GM18951 (cell line): ENCODE results near the gene DCAKD.

Experiments used
- POLR2A ChIP-seq: IDR thresholded peaks from 4 replicates; pipeline ENCODE4 v1.6.1; 2011; ENCODE audit warnings: mild to moderate bottlenecking; ENCODE audit not compliant: insufficient read length, insufficient read depth; ENCODE audit errors: extremely low read depth
- in situ Hi-C: fragments of 300-500 bp; cut with MboI; formaldehyde crosslinking; loops from one replicate; pipeline ENCODE4 v1.12.0; 2022; ENCODE audit warnings: low sequenced_read_pairs, mixed read lengths, inconsistent platforms; ENCODE audit not compliant: unreplicated experiment

DCAKD gene

DNA sequence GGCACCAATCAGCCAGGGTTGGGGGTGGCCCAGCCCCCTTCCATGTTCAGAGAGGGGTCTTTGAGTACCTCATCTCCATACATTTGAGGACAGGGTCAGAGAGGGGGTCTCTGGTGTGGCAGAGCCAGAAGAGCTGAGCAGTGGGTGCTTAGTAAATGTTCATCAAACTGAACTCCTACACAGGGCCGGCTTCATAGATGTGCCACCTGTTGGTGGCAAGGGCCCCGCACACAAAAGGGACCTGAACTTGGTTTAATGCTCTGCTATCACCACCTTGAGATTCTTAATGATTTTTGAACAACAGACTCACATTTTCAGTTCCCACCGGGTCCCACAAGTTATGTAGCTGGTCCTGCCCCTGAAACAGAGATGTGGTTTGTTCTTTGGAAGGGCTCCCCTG, 74.4 kb downstream of the DCAKD start:
- in situ Hi-C loops: no loop called here
- TF ChIP-seq POLR2A: no peak

DNA sequence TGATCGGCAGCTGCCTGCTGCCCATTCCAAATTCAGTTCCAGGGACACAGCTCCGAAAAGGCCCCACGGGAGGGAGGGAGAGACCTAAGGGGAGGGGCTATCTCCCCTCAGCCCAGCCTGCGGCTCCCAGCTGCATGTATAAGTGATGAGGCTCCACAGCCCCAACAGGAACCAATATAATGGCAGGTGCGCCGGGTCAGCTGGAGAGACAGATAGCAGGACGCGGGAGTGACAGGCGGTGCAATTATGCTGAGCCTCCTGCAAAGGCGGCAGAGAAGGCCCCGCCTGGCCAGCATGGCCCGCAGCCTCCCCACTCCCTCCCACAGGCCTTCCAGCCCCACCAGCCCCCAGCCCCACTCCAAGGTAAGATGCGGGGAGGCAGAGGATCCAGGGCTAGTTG, 75.2 kb downstream of the DCAKD start:
- in situ Hi-C loops: no loop called here
- TF ChIP-seq POLR2A: no peak
